Hepatocyte (in vitro differentiated cells): ENCODE data around the gene ZBTB7C. TPM values are rescaled to one million over a fixed set of nuclear protein-coding genes. Genes with fewer than 3 reads are reported as not detected.

Experiments
- DNase-seq: peaks from one replicate; pipeline ENCODE4 v3.0.0-alpha.2; 2016; ENCODE audit warnings: low spot score
- H2AFZ ChIP-seq: fragments of 200-600 bp; sonication (generic); 2 replicates; pipeline ENCODE4 v1.6.0; 2016; ENCODE audit warnings: antibody characterized with exemption, mild to moderate bottlenecking
- H3K27ac ChIP-seq: fragments of 200-600 bp; sonication (generic); 2 replicates; pipeline ENCODE4 v1.5.1; 2016; ENCODE audit warnings: mild to moderate bottlenecking
- H3K27me3 ChIP-seq: fragments of 200-600 bp; sonication (generic); 2 replicates; pipeline ENCODE4 v1.6.1; 2016
- H3K36me3 ChIP-seq: fragments of 200-600 bp; sonication (generic); replicated peaks from 2 replicates; pipeline ENCODE4 v1.5.1; 2016; ENCODE audit warnings: low read depth; ENCODE audit not compliant: insufficient read depth
- H3K4me1 ChIP-seq: fragments of 200-600 bp; sonication (generic); 2 replicates; pipeline ENCODE4 v1.5.1; 2016; ENCODE audit warnings: mild to moderate bottlenecking, moderate library complexity; ENCODE audit not compliant: insufficient read depth
- H3K4me2 ChIP-seq: fragments of 200-600 bp; sonication (generic); 2 replicates; pipeline ENCODE4 v1.6.0; 2016
- H3K4me3 ChIP-seq: fragments of 200-600 bp; sonication (generic); 2 replicates; pipeline ENCODE4 v1.5.1; 2016; ENCODE audit warnings: mild to moderate bottlenecking
- H3K79me2 ChIP-seq: fragments of 200-600 bp; sonication (generic); 2 replicates; pipeline ENCODE4 v1.6.0; 2017; ENCODE audit warnings: mild to moderate bottlenecking
- H3K9me2 ChIP-seq: fragments of 200-600 bp; sonication (generic); replicated peaks from 2 replicates; pipeline ENCODE4 v1.6.0; 2017; ENCODE audit warnings: mild to moderate bottlenecking; ENCODE audit not compliant: insufficient read depth
- H3K9me3 ChIP-seq: fragments of 200-600 bp; sonication (generic); 2 replicates; pipeline ENCODE4 v1.5.1; 2016; ENCODE audit warnings: low read depth, mild to moderate bottlenecking
- H4K20me1 ChIP-seq: fragments of 200-600 bp; sonication (generic); 2 replicates; pipeline ENCODE4 v1.6.0; 2016; ENCODE audit warnings: mild to moderate bottlenecking; ENCODE audit not compliant: insufficient read depth, poor library complexity, severe bottlenecking
- CTCF ChIP-seq: fragments of 200-600 bp; sonication (generic); IDR thresholded peaks from 2 replicates; pipeline ENCODE4 v1.5.1; 2016; ENCODE audit warnings: antibody characterized with exemption, mild to moderate bottlenecking; ENCODE audit not compliant: poor library complexity
- EZH2 ChIP-seq: fragments of 200-600 bp; sonication (generic); IDR thresholded peaks from 2 replicates; pipeline ENCODE4 v1.6.1; 2016; ENCODE audit warnings: antibody characterized with exemption, mild to moderate bottlenecking, borderline replicate concordance
- EZH2phosphoT487 ChIP-seq: fragments of 200-600 bp; sonication (generic); IDR thresholded peaks from one replicate; pipeline ENCODE4 v1.6.1; 2018; ENCODE audit warnings: antibody characterized with exemption, mild to moderate bottlenecking, low read depth, moderate library complexity; ENCODE audit not compliant: unreplicated experiment, severe bottlenecking
- WGBS: methylation state at CpG from one replicate; pipeline ENCODE4 v1.1.6; 2016; ENCODE audit warnings: low lambda C conversion rate; ENCODE audit errors: missing lambda C conversion rate; 5-methylcytosine and 5-hydroxymethylcytosine counted together
- polyA plus RNA-seq: library from polyadenylated mRNA; unstranded; fragments of >200 nt; fragmentation: Nextera tagmentation; extraction: Ambion mirVana; gene quantifications from 2 replicates; pipeline ENCODE4 v1.2.1, GENCODE V29; 2016
- total RNA-seq: library from RNA; depleted of rRNA; stranded (reverse); fragments of >200 nt; gene quantifications from 2 replicates; pipeline ENCODE4 v1.2.3, GENCODE V29; 2014

Gene ZBTB7C
- total and polyA plus RNA-seq, 2 experiments from 2014 or later: 0.70 to 1.0 TPM

GRCh38 chr18:48108136-48108535 lies 301.0 kb downstream of the ZBTB7C start:
- no peaks in the 10 kb centered on the region for H3K27me3 ChIP-seq
- H3K4me2 ChIP-seq: no peak overlapping the region
- WGBS: 96% methylated on average over 11 of the region's 11 CpGs
- no peak overlapping the region for H2AFZ ChIP-seq
- no peaks in the 10 kb centered on the region for H3K9me2 ChIP-seq
- H3K9me3 ChIP-seq: no peaks in the 10 kb centered on the region
- no peaks in the 10 kb centered on the region for H3K36me3 ChIP-seq
- no peaks in the 10 kb centered on the region for H3K79me2 ChIP-seq
- no peak for DNase-seq
- no peak overlapping the region for H3K4me3 ChIP-seq
- H3K4me1 ChIP-seq: no peaks in the 10 kb centered on the region
- no peaks in the 10 kb centered on the region for H4K20me1 ChIP-seq
- no peak overlapping the region for H3K27ac ChIP-seq
- TF ChIP-seq EZH2phosphoT487: no peak
- no peak for TF ChIP-seq EZH2

- H3K27ac ChIP-seq: no peak overlapping the region
- H3K4me2 ChIP-seq: no peak overlapping the region
- no peaks in the 10 kb centered on the region for H3K4me1 ChIP-seq
- no peaks in the 10 kb centered on the region for H3K36me3 ChIP-seq
- no peak overlapping the region for H2AFZ ChIP-seq
- WGBS: 40% methylated on average over 9 of the region's 11 CpGs
- H3K79me2 ChIP-seq: no peaks in the 10 kb centered on the region
- H3K27me3 ChIP-seq: no peaks in the 10 kb centered on the region
- no peaks in the 10 kb centered on the region for H3K9me3 ChIP-seq
- H3K9me2 ChIP-seq: no peaks in the 10 kb centered on the region
- DNase-seq: no peak
- H4K20me1 ChIP-seq: no peaks in the 10 kb centered on the region
- H3K4me3 ChIP-seq: no peak overlapping the region
- TF ChIP-seq CTCF: no peak
- no peak for TF ChIP-seq EZH2phosphoT487
- no peak for TF ChIP-seq EZH2
Measured at GRCh38 chr18:48106976-48107781, 302.0 kb downstream of the ZBTB7C start.

GRCh38 chr18:48106498-48106897 lies 302.7 kb downstream of the ZBTB7C start:
- WGBS: 45% methylated on average over 1 of the region's 1 CpG
- H4K20me1 ChIP-seq: no peaks in the 10 kb centered on the region
- no peak overlapping the region for H3K4me2 ChIP-seq

More at GRCh38 chr18:48106498-48106897, 302.7 kb downstream of the ZBTB7C start:
- H3K27ac ChIP-seq: no peak overlapping the region
- no peak overlapping the region for H2AFZ ChIP-seq
- no peaks in the 10 kb centered on the region for H3K9me2 ChIP-seq
- H3K9me3 ChIP-seq: no peaks in the 10 kb centered on the region
- no peaks in the 10 kb centered on the region for H3K79me2 ChIP-seq
- no peak for DNase-seq
- no peaks in the 10 kb centered on the region for H3K36me3 ChIP-seq
- no peaks in the 10 kb centered on the region for H3K4me1 ChIP-seq
- H3K4me3 ChIP-seq: no peak overlapping the region
- TF ChIP-seq EZH2: no peak
- TF ChIP-seq EZH2phosphoT487: no peak
- TF ChIP-seq CTCF: no peak
- H3K27me3 ChIP-seq: no peaks in the 10 kb centered on the region
